SK-N-DZ (cell line): ENCODE results near the gene LSM14A.
A peak's percentile ranks its signal among the peaks of the same experiment; 100 is the strongest.
"Not testable (repeated sequence)": the region's sequence is repeated elsewhere in the genome, so short reads cannot be mapped to it uniquely, and the experiment has no call there.

Source experiments
- DNase-seq: peaks from one replicate; pipeline ENCODE4 v3.0.0-alpha.2; 2015; ENCODE audit warnings: low spot score

LSM14A gene

GRCh38 chr19:34158966-34159365, 13.3 kb upstream of the LSM14A start:
- not testable (repeated sequence) for DNase-seq

DNA sequence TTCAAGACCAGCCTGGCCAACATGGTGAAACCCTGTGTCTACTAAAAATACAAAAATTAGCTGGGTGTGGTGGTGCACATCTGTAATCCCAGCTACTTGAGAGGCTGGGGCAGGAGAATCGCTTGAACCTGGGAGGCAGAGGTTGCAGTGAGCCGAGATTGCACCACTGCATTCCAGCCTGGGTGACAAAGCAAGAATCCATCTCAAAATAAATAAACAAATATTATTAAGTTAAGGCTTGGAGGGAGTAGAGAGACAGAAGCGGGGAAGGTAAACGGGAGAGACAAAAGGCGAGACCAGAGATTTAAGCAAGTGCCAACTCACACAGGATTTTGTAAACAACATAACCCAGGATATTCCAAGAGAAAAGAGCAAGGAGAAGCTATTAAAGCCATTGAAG, 12.8 kb upstream of the LSM14A start:
- DNase-seq, result not testable (repeated sequence)

DNA sequence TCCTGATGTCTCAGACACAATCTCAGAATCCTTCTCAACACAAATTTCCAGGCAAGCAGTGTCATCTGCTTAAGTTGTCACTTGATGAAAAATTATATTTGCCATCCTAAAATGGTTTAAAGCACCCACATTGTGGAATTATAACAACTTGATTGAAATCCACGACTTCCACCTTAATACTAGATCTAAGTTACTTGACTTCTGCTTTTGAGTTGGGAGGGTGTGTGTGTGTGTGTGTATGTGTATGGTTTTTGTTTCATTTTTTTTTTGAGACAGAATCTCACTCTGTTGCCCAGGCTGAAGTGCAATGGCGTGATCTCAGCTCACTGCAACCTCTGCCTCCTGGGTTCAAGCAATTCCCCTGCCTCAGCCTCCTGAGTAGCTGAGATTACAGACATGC, 10.4 kb upstream of the LSM14A start:
- DNase-seq, result not testable (repeated sequence)

DNA sequence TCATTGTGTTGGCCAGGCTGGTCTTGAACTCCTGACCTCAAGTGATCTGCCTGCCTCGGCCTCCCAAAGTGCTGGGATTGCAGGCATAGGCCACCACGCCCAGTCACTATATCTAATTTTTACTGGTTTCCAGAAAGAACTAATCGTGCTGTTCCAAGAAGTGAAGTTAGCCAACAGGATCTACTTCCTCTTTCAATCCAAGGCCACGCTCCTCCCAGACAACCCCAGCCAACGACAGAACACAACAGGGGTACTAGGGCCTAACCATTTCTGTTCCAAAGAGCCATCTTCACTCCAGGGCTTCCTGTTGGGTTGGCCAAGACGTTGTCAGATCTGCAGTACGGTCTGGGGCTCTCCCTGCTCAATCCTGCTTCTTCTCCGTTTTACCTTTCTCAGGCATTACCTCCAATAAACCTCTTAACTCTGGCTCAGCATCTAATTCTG, 7.0 kb upstream of the LSM14A start:
- DNase-seq, result no peak

DNA sequence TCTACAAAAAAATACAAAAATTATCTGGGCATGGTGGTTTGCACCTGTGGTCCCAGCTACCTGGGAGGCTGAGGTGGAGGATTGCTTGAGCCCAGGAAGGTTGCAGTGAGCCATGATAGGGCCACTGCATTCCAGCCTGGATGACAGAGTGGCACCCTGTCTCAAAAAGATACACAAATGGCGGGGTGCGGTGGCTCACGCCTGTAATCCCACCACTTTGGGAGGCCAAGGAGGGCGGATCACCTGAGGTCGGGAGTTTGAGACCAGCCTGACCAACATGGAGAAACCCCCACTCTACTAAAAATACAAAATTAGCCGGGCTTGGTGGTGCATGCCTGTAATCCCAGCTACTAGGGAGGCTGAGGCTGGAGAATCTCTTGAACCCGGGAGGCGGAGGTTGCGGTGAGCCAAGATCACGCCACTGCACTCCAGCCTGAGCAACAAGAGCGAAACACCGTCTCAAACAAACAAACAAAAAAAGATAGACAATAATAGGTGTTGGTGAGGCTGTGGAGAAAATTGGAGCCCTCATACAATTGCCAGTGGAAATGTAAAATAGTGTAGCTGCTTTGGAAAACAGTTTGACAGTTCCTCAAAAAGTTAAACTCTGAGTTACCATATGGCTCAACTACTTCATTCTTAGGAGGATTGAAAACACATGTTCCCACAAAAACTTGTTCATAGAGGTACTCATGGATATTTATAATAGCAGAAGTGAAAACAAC, 2.7 kb upstream of the LSM14A start:
- DNase-seq, result not testable (repeated sequence)

- DNase-seq, result no peak
These were observed 796 bp upstream of the LSM14A start for GRCh38 chr19:34171539-34171876.

DNA sequence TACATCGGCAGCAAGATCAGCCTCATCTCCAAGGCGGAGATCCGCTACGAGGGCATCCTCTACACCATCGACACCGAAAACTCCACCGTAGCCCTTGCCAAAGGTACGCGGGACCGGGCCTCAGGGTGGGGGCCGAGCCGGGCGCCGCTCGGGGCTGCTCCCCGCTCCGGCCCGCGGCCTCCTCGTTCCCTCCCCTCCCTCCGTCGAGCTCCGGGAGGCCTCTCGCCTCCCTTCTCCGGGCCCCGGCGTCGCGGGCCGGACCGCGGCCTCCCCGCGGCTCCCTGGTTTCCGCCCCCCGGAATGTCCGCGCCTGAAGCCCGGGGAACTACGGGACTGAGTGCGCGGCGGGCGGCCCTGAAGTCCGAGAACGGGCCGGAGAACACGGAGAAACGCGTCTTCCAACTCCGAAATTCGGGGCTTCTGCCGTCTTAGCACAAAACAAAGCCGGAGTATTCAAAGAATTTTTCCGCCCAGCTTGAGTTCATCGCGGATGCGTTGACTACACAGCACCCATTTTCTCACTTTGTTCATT, 423 bp downstream of the LSM14A start:
- no peak for DNase-seq

- DNase-seq, result peak; percentile 12
These were observed 1.1 kb downstream of the LSM14A start for GRCh38 chr19:34173193-34173956.

DNA sequence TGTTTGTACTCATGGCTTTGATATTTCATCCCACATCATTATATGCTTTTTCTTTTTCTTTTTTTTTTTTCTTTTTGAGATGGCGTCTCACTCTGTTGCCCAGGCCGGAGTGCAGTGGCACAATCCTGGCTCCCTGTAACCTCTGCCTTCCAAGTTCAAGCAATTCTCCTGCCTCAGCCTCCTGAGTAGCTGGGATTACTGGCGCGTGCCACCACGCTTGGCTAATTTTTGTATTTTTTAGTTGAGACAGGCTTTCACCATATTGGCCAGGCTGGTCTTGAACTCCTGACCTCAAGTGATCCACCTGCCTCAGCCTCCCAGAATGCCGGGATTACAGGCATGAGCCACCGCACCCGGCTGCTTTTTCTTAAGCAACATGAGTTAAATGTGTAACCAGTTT, 2.9 kb downstream of the LSM14A start:
- peak; percentile 9 for DNase-seq

DNA sequence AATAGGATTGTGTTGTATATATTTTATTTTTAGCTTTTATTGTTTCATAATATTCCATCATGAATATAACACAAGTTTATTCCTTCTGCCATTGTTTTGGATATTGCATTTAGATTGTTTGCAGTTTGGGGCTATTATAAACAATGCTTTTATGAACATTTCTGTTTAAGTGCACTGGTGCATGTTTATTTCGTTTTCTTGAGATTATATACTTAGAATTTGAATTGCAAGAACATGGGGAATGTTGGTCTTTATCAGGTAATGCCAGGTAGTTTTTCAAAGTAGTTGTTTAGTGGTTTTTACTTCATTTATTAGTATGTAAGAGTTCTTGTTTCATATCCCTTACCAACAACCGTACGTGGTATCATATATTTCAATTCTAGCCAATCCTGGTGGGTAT, 4.3 kb downstream of the LSM14A start:
- no peak for DNase-seq

GRCh38 chr19:34178274-34178610, 5.9 kb downstream of the LSM14A start:
- no peak for DNase-seq

GRCh38 chr19:34179066-34179465, 6.8 kb downstream of the LSM14A start:
- DNase-seq, result no peak

GRCh38 chr19:34180273-34180672, 8.0 kb downstream of the LSM14A start:
- no peak for DNase-seq

GRCh38 chr19:34180709-34181108, 8.4 kb downstream of the LSM14A start:
- DNase-seq, result no peak

DNA sequence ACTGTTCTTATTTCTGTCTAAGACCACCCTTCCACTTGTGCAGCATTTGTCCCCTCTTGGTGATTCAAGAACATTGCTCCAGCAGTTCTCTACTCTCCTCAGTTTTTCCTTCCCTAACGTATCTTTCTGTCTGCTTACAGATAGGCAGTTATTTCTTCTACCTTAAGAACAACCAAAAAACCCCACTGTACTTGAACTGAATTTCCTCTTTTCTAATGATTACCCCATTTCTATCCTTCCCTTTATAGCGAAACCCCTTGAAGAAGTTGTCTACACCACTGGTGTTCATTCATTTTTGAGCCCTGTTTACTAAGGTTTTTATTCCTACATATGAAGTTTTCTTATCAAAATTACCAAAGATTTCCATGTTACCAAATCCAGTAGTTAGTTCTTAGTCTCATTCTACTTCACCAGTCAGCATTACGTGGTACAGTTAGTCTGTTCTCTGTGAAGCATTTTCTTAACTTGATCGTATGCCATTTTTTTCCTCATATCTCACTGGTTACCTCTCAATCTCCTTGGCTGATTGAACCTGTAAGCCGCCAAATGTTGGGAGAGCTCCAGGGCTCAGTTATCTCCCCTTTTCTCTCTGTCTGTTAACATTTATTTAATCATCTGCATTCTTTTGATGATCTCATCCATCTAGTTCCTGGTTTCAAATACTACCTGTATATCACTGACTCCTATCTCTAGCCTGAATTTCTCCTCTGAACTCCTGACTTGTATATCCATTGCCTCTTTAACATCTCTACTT, 9.0 kb downstream of the LSM14A start:
- no peak for DNase-seq

GRCh38 chr19:34182125-34182524, 9.8 kb downstream of the LSM14A start:
- DNase-seq, result no peak

GRCh38 chr19:34184880-34185491, 12.7 kb downstream of the LSM14A start:
- DNase-seq, result no peak

DNA sequence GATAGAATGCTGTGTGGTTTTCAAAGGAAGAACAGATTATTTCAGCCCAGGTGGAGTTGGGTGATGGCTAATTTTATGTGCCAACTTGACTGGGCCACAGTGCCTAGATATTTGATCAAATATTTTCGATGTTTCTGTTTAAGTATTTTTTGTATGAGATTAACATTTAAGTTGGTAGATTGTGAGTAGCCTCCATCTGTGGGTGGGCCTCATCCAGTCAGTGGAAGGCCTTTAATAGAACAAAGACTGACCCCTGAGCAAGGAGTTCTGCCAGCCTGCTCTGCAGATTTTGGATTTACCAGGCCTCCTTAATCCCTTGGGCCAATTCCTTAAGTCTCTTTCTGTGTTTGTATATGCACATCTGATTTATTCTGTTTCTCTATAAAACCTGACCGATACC, 13.9 kb downstream of the LSM14A start:
- no peak for DNase-seq

GRCh38 chr19:34187011-34187410, 14.7 kb downstream of the LSM14A start:
- no peak for DNase-seq

GRCh38 chr19:34188408-34188807, 16.1 kb downstream of the LSM14A start:
- DNase-seq, result no peak

- DNase-seq, result no peak
These were observed 17.1 kb downstream of the LSM14A start for GRCh38 chr19:34189199-34189916.
